ENCODE measurements around the gene SIRT2. TPM values are rescaled to one million over a fixed set of nuclear protein-coding genes. Genes with fewer than 3 reads are reported as not detected.
A peak's percentile ranks its signal among the peaks of the same experiment; 100 is the strongest.

Gene SIRT2
- total RNA-seq, 4 donors from 2014 or later, result 39.8 to 71.5 (median 52.7) TPM

DNA sequence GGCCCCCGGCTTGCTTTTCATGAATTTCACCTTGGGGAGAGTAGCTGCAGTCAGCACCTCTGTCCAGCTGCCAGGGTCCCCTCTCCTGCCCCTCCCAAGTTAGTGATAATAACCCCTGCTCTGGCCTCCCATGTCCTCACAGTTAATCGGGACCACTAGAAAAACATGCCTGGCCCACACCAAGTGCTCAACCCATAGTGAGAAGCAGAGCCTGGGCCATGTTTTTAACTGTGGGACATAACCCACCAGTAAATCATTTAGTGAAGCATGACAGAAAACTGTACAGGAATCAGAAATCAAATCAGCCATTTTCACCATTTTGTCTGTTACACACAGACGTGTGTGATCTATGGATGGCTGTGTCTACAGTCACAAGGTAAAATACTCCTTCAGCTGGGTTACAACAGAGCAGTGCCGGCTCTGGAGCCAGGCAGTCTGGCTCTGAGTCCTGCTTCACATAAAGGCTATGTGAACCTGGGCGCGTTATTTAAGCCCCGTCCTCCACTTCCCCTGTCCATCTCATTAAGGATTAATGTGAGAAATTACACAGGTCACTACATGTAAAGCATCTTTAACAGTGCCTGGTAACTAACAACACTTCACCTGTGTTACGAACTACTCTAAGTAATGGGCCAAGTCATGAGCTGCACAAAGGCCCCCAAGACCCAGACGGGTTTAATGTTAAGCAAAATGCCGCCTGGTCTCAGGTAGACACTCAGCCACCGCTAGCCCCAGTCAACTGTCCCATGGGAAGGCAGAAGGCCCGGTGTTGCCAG is 60.2 kb downstream of the SIRT2 start:
- TF ChIP-seq, protein P1, sequence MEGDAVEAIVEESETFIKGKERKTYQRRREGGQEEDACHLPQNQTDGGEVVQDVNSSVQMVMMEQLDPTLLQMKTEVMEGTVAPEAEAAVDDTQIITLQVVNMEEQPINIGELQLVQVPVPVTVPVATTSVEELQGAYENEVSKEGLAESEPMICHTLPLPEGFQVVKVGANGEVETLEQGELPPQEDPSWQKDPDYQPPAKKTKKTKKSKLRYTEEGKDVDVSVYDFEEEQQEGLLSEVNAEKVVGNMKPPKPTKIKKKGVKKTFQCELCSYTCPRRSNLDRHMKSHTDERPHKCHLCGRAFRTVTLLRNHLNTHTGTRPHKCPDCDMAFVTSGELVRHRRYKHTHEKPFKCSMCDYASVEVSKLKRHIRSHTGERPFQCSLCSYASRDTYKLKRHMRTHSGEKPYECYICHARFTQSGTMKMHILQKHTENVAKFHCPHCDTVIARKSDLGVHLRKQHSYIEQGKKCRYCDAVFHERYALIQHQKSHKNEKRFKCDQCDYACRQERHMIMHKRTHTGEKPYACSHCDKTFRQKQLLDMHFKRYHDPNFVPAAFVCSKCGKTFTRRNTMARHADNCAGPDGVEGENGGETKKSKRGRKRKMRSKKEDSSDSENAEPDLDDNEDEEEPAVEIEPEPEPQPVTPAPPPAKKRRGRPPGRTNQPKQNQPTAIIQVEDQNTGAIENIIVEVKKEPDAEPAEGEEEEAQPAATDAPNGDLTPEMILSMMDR (IDR thresholded peaks at IDR 0.05), result no peak
- TF ChIP-seq POLR2A (IDR thresholded peaks at IDR 0.05), result no peak
- Histone ChIP-seq H3K36me3 (peaks cover 74 to 98% (median 79%) of the 10 kb centered on the region in 3 donors), H3K27me3 (no peaks in the 10 kb centered on the region), H3K4me1 (peaks cover 31 to 89% (median 57%) of the 10 kb centered on the region in 3 donors), H3K27ac (peak overlapping the region; percentile 77 to 94 (median 87)), H3K9me3 (no peaks in the 10 kb centered on the region), H3K4me3 (no peak overlapping the region)
- no peak for DNase-seq
- WGBS, 2 donors, result 53 to 69% methylated on average over 9 to 12 of the region's 12 CpGs
- intact Hi-C loops (cut with DNase I), result loop anchor here (10.0 kb wide), 1 partner anchor 104 kb away; no protein-coding TSS in a partner anchor

DNA sequence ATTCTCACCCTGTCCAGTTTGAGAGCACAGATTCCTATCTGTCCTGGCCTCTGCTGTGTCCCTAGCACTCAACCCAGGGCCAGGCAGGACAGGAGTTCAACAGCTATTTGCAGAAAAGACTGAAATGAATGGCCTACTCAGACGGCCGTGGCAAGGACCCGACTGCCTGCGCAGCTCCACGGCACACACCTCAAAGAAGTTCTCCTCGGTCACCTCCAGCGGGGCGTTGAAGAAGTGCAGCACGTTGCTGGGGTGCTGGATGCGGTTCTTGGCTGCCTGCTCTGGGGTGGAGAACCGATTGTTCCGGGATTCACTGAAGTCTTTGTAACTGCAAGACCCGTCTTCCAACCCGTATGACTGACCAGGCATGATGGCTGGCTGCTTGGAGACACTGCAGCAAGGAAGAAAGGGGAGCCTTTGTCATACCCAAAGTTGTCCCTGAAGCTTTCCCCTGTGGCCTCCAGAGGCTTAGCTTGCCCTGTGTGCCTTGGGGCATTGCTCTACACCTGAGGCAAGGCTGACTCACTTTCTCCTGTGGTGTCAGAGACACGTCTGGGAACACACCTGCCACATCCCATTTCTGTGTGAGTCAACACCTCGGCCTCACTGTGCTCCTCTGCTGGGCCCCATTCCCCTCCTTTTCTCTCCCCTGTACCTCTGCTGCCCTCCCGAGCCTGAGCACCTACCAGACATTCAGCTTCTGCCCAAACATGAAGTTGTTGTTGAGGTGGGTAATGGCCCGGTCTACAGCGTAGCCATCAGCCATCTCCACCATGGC is 61.0 kb downstream of the SIRT2 start:
- Histone ChIP-seq H3K4me1 (peaks cover 27 to 87% (median 55%) of the 10 kb centered on the region in 3 donors), H3K4me3 (peak overlapping the region in 1 of 4 donors; percentile 2), H3K27me3 (no peaks in the 10 kb centered on the region), H3K27ac (peak overlapping the region; percentile 77 to 94 (median 87)), H3K9me3 (no peaks in the 10 kb centered on the region), H3K36me3 (peaks cover 67 to 91% (median 71%) of the 10 kb centered on the region in 3 donors)
- intact Hi-C loops (cut with DNase I), result loop anchor here (10.0 kb wide), 1 partner anchor 104 kb away; no protein-coding TSS in a partner anchor
- 39 to 43% methylated on average over 5 to 14 of the region's 19 CpGs for WGBS, 2 donors
- no peak for TF ChIP-seq POLR2A (IDR thresholded peaks at IDR 0.05)
- TF ChIP-seq, protein P1 (IDR thresholded peaks at IDR 0.05), result peak in 5 of 6 experiments; percentile 6 to 51 (median 43)
- no peak for DNase-seq

DNA sequence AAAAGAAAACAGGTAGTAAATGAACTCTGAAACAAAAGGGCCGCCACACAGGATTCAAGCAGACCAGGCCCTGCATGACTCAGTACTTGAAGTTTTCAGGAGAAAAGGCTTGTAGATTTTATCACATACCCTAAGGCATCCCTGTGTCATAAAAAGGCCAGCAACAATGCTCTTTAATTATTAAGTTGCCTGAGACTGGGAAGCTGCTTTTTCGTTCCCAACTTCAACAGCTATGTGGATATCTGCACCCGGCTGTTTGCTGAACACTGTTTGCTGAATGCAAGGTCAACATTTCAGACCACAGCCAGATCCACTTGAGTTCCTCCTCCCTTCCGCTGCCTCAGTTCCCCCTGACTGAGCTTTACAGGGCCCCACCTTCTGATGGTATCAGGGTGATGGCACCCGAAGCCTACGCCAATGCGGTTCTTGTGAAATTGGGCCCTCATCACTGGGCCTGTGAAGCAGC is 61.7 kb downstream of the SIRT2 start:
- intact Hi-C loops (cut with DNase I), result loop anchor here (10.0 kb wide), 1 partner anchor 103 kb away; no protein-coding TSS in a partner anchor
- no peaks in the 10 kb centered on the region for H3K9me3 ChIP-seq
- DNase-seq, result no peak
- peak overlapping the region; percentile 77 to 94 (median 87) for H3K27ac ChIP-seq
- H3K36me3 ChIP-seq, result peaks cover 60 to 84% (median 64%) of the 10 kb centered on the region in 3 donors
- 30 to 62% methylated on average over 6 to 7 of the region's 7 CpGs for WGBS, 2 donors
- TF ChIP-seq, protein P1 (IDR thresholded peaks at IDR 0.05), result no peak
- TF ChIP-seq POLR2A (IDR thresholded peaks at IDR 0.05), result no peak
- no peaks in the 10 kb centered on the region for H3K27me3 ChIP-seq
- peak overlapping the region in 1 of 4 donors; percentile 2 for H3K4me3 ChIP-seq
- peaks cover 27 to 87% (median 52%) of the 10 kb centered on the region in 3 donors for H3K4me1 ChIP-seq

DNA sequence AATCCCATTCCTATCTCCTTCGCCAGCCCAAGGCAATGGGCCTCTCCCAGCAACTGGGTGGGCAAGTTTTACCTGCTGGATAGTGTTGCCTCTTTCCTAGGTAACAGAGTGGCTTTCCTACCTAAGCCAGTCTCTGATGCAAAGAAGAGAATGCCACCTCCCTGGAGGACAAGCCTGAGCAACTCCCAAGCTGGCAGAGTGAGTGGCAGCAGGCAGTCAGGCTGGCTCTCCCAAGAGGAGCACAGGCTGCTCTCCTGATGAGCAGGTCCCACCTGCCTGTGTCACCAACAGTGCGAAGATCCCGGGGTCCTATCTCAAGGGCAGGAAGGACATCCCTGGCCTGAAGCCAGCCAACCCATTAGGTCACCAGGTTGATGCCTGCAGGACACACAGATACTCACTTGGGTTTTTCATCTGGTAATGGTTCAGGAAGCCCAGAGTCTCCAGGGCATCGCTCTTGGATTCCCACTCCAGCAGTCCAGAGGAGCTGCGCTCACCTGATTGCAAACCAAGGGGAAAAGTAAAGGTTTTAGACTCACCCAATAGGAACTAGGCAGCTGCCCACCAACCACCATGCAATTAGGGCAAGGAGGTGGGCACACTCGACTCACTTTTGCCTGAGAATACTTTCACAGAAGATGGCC is 62.3 kb downstream of the SIRT2 start:
- Histone ChIP-seq H3K27me3 (no peaks in the 10 kb centered on the region), H3K27ac (peak overlapping the region; percentile 77 to 94 (median 87)), H3K4me1 (peaks cover 31 to 87% (median 58%) of the 10 kb centered on the region in 3 donors), H3K4me3 (no peak overlapping the region), H3K9me3 (no peaks in the 10 kb centered on the region), H3K36me3 (peaks cover 54 to 78% (median 58%) of the 10 kb centered on the region in 3 donors)
- no peak for DNase-seq
- 46 to 61% methylated on average over 2 to 3 of the region's 6 CpGs for WGBS, 2 donors
- intact Hi-C loops (cut with DNase I), result loop anchor here (10.0 kb wide), 1 partner anchor 102 kb away; no protein-coding TSS in a partner anchor
- TF ChIP-seq POLR2A (IDR thresholded peaks at IDR 0.05), result no peak
- TF ChIP-seq, protein P1 (IDR thresholded peaks at IDR 0.05), result no peak
